Tongue (tissue), 3 donors: ENCODE data around the gene YTHDF2. TPM values are rescaled to one million over a fixed set of nuclear protein-coding genes. Genes with fewer than 3 reads are reported as not detected.

Source experiments
- DNase-seq: peaks from one replicate; pipeline ENCODE4 v3.0.0-alpha.2; 2015
- small RNA-seq: library from RNA; depleted of rRNA; stranded (forward); fragments of <200 nt; gene quantifications from one replicate; pipeline ENCODE3, GENCODE V24; 2014; ENCODE audit warnings: low replicate concordance
- total RNA-seq: library from RNA; depleted of rRNA; stranded (reverse); fragments of >200 nt; gene quantifications from one replicate; pipeline ENCODE4 v1.2.3, GENCODE V29; 2014

The YTHDF2 gene
- total RNA-seq, 1 donor from 2014 or later: 54.1 TPM

GRCh38 chr1:28801461-28801860, 64.7 kb downstream of the YTHDF2 start:
- no peak for DNase-seq

- no peak for DNase-seq
Observed at GRCh38 chr1:28803051-28803450, 66.3 kb downstream of the YTHDF2 start.

- DNase-seq: no peak
Observed at GRCh38 chr1:28803662-28804061, 66.9 kb downstream of the YTHDF2 start.

GRCh38 chr1:28804071-28804470, 67.3 kb downstream of the YTHDF2 start:
- DNase-seq: no peak

GRCh38 chr1:28807046-28807445, 70.3 kb downstream of the YTHDF2 start:
- no peak for DNase-seq

- no peak for DNase-seq
Observed at GRCh38 chr1:28807986-28808385, 71.2 kb downstream of the YTHDF2 start.

GRCh38 chr1:28811369-28811765, 74.6 kb downstream of the YTHDF2 start:
- no peak for DNase-seq

GRCh38 chr1:28811766-28812668, 75.3 kb downstream of the YTHDF2 start, which contains the start of gene OPRD1:
TSS of gene OPRD1 (plus strand) at chr1:28812170. CDS start at chr1:28812384, 214 bp downstream.
- DNase-seq: peak; percentile 12

GRCh38 chr1:28812669-28813468, 76.1 kb downstream of the YTHDF2 start:
- peak; percentile 73 for DNase-seq

GRCh38 chr1:28813931-28814465, 77.3 kb downstream of the YTHDF2 start:
- DNase-seq: no peak

GRCh38 chr1:28815533-28816185, 78.9 kb downstream of the YTHDF2 start:
- DNase-seq: no peak

- DNase-seq: no peak
Observed at GRCh38 chr1:28817133-28817532, 80.4 kb downstream of the YTHDF2 start.

GRCh38 chr1:28819020-28819419, 82.3 kb downstream of the YTHDF2 start:
- DNase-seq: no peak

Small RNA genes within 50 kb of the gene (small RNA-seq; reads per million reads assigned to genes)
- not detected for gene RF00422

Other genes with a start within 250 kb of the YTHDF2 start
- gene RCC1, start 230.9 kb upstream of the YTHDF2 start, total RNA-seq: 18.8 TPM
- 21.7 TPM for gene TRNAU1AP, start 183.9 kb upstream of the YTHDF2 start, total RNA-seq
- 14.2 TPM for gene RAB42, start 144.7 kb upstream of the YTHDF2 start, total RNA-seq
- gene TAF12, start 93.9 kb upstream of the YTHDF2 start, total RNA-seq: 30.3 TPM
- not detected for gene RNU11, start 88.3 kb upstream of the YTHDF2 start, total RNA-seq
- 10.6 TPM for gene GMEB1, start 68.2 kb upstream of the YTHDF2 start, total RNA-seq
- 0.72 TPM for gene OPRD1, start 75.2 kb downstream of the YTHDF2 start, total RNA-seq
- gene EPB41, start 177.6 kb downstream of the YTHDF2 start, total RNA-seq: 27.7 TPM